GM18519 (cell line): Measurements from ENCODE around the gene EVA1A.

ENCODE experiments used
- ATAC-seq: cut with Tn5 transposase; IDR thresholded peaks from one replicate; pipeline ENCODE4 v1.9.1; 2021; ENCODE audit warnings: mild to moderate bottlenecking, moderate library complexity; ENCODE audit not compliant: unreplicated experiment, low FRiP score

EVA1A gene

GRCh38 chr2:75521225-75521872 is 39.4 kb downstream of the EVA1A start:
- ATAC-seq = no peak

DNA sequence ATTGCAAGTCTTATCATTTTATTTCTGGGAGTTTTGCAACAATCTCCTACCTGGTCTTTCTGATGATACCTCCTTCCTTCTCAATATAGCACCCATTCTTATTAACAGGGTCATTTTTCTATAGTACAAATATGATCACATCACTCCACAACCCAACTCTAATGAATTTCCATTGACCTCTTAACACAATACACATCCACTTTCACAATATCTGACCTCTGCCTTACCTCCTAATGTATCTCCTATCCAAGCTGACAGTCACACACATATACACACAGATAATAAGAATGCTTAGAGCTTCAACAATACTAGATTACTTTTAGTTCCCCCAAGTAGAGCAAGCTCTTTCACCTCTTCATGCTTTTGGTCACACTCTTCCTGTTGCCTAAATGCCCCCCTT is 40.9 kb downstream of the EVA1A start:
- no peak for ATAC-seq

GRCh38 chr2:75518638-75519465 is 41.9 kb downstream of the EVA1A start:
- ATAC-seq = no peak

GRCh38 chr2:75517547-75518230 is 43.0 kb downstream of the EVA1A start:
- ATAC-seq = no peak

GRCh38 chr2:75516378-75517360 is 44.1 kb downstream of the EVA1A start:
- no peak for ATAC-seq

- ATAC-seq = no peak
Measured at GRCh38 chr2:75515584-75516368, 45.0 kb downstream of the EVA1A start.

GRCh38 chr2:75513616-75514170 is 47.0 kb downstream of the EVA1A start:
- ATAC-seq = no peak

DNA sequence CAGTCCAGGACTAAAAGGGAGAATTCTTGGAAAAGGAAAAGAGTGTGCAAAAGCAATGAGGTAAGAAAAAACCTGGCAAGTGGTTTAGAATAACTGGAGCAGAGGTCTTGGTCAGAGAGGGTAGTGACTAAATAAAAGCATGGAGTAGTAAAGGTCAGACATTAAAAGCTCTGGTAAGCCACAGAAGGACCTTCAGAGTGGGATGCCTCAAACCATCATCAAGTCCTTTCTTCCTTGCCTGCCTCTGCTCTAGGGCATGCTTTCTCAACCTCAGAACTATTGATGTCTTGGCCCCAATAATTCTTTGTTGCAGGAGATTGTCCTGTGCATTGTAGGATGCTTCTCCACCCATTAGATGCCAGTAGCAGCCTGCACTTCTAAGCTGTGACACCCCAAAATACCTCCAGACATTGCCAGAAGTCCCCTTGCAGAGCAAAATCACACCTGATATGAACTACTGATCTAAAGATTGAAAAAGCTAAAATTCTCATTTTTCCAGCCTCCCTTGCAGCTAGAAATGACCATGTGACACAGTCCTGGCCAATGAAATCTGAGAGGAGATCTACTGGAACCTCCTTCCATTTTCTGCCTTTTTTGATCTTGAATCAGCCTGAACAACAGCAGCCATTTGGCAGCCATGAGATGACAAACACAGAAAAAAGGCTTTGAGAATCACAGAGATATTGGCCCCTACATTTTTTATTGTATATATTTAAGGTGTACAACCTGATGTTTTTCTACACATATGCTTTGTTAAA is 48.1 kb downstream of the EVA1A start:
- no peak for ATAC-seq

- no peak for ATAC-seq
Measured at GRCh38 chr2:75506101-75506697, 54.5 kb downstream of the EVA1A start.

GRCh38 chr2:75505012-75505411 is 55.7 kb downstream of the EVA1A start:
- no peak for ATAC-seq

GRCh38 chr2:75503048-75503607 is 57.6 kb downstream of the EVA1A start:
- ATAC-seq = no peak

DNA sequence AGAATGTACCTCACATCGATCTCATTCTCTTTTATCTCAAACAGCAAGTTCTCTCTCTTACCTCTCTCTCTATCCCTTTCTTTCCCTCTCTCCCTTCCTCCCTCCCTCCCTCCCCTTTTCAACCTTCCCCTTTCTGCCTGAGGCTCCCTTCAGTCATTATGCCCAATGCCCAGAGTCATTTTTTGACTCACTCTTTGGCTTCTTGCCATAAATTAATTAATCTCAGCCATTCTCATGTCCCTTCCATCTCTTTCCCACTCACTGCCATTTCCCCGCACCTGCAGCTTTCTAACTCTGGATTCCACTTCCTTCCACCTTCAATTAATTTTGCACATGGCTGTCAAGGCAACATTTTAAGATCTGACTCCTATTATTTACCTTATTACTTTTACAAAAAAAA is 60.1 kb downstream of the EVA1A start:
- ATAC-seq = no peak

- no peak for ATAC-seq
Measured at GRCh38 chr2:75499534-75499933, 61.2 kb downstream of the EVA1A start.

GRCh38 chr2:75498907-75499306 is 61.8 kb downstream of the EVA1A start:
- no peak for ATAC-seq

DNA sequence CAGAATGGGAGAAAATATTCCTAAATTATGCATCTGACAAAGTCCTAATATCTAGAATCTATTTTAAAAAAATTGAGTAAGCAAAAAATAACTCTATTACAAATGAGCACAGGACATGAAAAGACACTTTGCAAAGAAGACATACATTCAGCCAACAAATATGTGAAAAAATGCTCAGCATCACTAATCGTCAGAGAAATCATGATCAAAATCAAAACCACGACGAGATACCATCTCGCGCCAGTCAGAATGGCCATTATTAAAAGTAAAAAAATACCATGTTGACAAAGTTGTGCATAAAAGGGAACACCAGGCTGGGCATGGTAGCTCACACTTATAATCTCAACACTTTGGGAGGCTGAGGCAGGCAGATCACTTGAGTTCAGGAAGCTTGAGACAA is 63.5 kb downstream of the EVA1A start:
- no peak for ATAC-seq

- ATAC-seq = no peak
Measured at GRCh38 chr2:75495862-75496261, 64.9 kb downstream of the EVA1A start.

- ATAC-seq = no peak
Measured at GRCh38 chr2:75494137-75494769, 66.5 kb downstream of the EVA1A start.
